ENCODE results near the gene PTPRG.

- TF ChIP-seq POLR2AphosphoS5 (IDR thresholded peaks at IDR 0.05; ENCODE audit: low read depth, low read length) (no peak), CTCF (IDR thresholded peaks at IDR 0.05) (no peak), REST (IDR thresholded peaks at IDR 0.05; ENCODE audit: insufficient read depth in 1 of 2, low read depth in 2 of 2, low read length in 1 of 2) (no peak), SIN3A (IDR thresholded peaks at IDR 0.05; ENCODE audit: borderline replicate concordance, insufficient read depth, low read depth, low read length) (no peak), TCF7L2 (IDR thresholded peaks at IDR 0.05; ENCODE audit: low read depth, low read length) (no peak)
Measured at GRCh38 chr3:62214850-62215249, 653.5 kb downstream of the PTPRG start.

Measured in Panc1 (cell line).